Activated T-cell treated with anti-CD3 and anti-CD28 coated beads, Interleukin-2, amount 50 U/mL, for 72 hours (primary cell): Measurements from ENCODE around the gene PACSIN1. TPM values are rescaled to one million over a fixed set of nuclear protein-coding genes. Genes with fewer than 3 reads are reported as not detected.

Experiments used
- ATAC-seq, 2 donors: fragments of 150-1000 bp; cut with Tn5 transposase; replicated peaks in 1 of 2; 2 replicates each; pipeline ENCODE4 v1.10.0; 2021; ENCODE audit warnings: moderate library complexity in 2 of 2, mild to moderate bottlenecking in 1 of 2
- DNase-seq, 2 donors: peaks; one replicate each; pipeline ENCODE4 v3.0.0; 2021 to 2022; ENCODE audit warnings: mixed read lengths in 1 of 2
- H3K27ac Mint-ChIP-seq: one replicate; pipeline ENCODE4 v1.8.0; 2022; ENCODE audit warnings: mild to moderate bottlenecking, moderate library complexity, mixed read lengths
- H3K27me3 Mint-ChIP-seq: one replicate; pipeline ENCODE4 v1.8.0; 2022; ENCODE audit warnings: low read depth, mixed read lengths
- H3K36me3 Mint-ChIP-seq, 2 donors: one replicate each; pipeline ENCODE4 v1.8.0; 2022; ENCODE audit warnings: mixed read lengths in 2 of 2, mild to moderate bottlenecking in 1 of 2; ENCODE audit not compliant: insufficient read depth in 2 of 2
- H3K4me1 Mint-ChIP-seq: one replicate; pipeline ENCODE4 v1.8.0; 2022; ENCODE audit warnings: low read depth, mixed read lengths
- H3K4me3 Mint-ChIP-seq, 2 donors: one replicate each; pipeline ENCODE4 v1.8.0; 2022; ENCODE audit warnings: mild to moderate bottlenecking in 2 of 2, mixed read lengths in 2 of 2, moderate library complexity in 2 of 2
- H3K9me3 Mint-ChIP-seq, 2 donors: one replicate each; pipeline ENCODE4 v1.8.0; 2022; ENCODE audit warnings: mixed read lengths in 2 of 2
- total RNA-seq, 2 donors: library from RNA; stranded (reverse); gene quantifications; one replicate each; pipeline ENCODE4 v1.2.3, GENCODE V29; 2022

PACSIN1 gene, protein sequence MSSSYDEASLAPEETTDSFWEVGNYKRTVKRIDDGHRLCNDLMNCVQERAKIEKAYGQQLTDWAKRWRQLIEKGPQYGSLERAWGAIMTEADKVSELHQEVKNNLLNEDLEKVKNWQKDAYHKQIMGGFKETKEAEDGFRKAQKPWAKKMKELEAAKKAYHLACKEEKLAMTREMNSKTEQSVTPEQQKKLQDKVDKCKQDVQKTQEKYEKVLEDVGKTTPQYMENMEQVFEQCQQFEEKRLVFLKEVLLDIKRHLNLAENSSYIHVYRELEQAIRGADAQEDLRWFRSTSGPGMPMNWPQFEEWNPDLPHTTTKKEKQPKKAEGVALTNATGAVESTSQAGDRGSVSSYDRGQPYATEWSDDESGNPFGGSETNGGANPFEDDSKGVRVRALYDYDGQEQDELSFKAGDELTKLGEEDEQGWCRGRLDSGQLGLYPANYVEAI
- under 1 TPM in 1 of 2 donors, not detected in 1; 0.29 TPM for total RNA-seq

- Mint-ChIP-seq H3K4me1 (peaks cover 7% of the 10 kb centered on the region), H3K36me3 (no peaks in the 10 kb centered on the region), H3K27me3 (peaks cover 15% of the 10 kb centered on the region), H3K27ac (no peak within 1 kb of the TSS), H3K4me3 (peak within 1 kb of the TSS; percentile 59 to 76), H3K9me3 (no peaks in the 10 kb centered on the region)
- peak in 1 of 2 donors; percentile 16 for DNase-seq
- peak; percentile 67 to 81 for ATAC-seq
Measured at GRCh38 chr6:34465531-34466241, at the start of gene PACSIN1. TSS of gene PACSIN1 (plus strand) at chr6:34466076. CDS start at chr6:34526306, 60,230 bp downstream.

GRCh38 chr6:34416877-34417371, 49.0 kb upstream of the PACSIN1 start:
- Mint-ChIP-seq H3K27ac (peak overlapping the region; percentile 3), H3K27me3 (no peaks in the 10 kb centered on the region), H3K4me1 (peaks cover 29% of the 10 kb centered on the region), H3K36me3 (peaks cover 17 to 41% of the 10 kb centered on the region in 2 donors), H3K9me3 (no peaks in the 10 kb centered on the region), H3K4me3 (no peak overlapping the region)
- no peak for DNase-seq
- no peak for ATAC-seq

DNA sequence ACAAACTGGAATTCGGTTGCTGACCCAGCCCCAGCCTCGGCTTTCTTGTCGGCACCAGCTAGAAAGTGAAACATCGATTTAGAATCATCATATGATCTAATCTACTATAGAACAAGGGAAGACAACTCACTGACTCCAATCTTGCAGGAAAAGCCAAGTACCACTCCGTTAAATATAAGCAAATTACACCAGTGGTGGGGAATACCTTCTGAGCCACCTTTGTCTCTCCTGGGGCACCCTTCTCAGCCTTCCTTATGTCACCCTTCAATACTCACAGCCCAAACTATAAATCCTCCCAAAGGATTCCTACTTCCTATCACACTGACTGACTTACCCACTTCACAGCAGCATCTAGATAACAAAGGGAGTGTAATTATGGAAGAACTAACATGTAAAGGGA, 47.5 kb upstream of the PACSIN1 start:
- H3K36me3 Mint-ChIP-seq = peaks cover 21 to 47% of the 10 kb centered on the region in 2 donors
- H3K4me1 Mint-ChIP-seq = peaks cover 37% of the 10 kb centered on the region

DNA sequence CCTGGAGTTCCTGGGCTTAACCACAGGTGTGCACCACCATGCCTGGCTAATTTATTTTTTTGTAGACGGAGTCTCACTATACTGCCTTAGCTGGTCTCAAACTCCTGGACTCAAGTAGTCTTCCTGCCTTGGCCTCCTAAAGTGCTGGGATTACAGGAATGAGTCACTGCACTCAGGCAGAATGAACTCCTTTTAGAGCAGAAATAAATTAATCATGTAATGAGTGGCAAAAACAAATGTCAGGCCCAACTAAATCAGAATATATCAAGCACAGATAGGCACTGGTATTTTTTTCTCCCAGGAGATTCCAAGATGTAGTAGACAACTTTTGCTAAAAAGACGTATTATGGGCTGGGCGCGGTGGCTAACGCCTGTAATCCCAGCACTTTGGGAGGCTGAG, 42.6 kb upstream of the PACSIN1 start:
- ATAC-seq (no peak), DNase-seq (no peak)
- H3K4me1 Mint-ChIP-seq = peaks cover 48% of the 10 kb centered on the region
- no peaks in the 10 kb centered on the region for H3K9me3 Mint-ChIP-seq
- peak overlapping the region; percentile 99 for H3K27ac Mint-ChIP-seq
- peak overlapping the region; percentile 99 to 100 for H3K4me3 Mint-ChIP-seq
- H3K36me3 Mint-ChIP-seq = peaks cover 16 to 39% of the 10 kb centered on the region in 2 donors
- H3K27me3 Mint-ChIP-seq = no peaks in the 10 kb centered on the region

More for the DNA sequence above, 47.5 kb upstream of the PACSIN1 start:
- DNase-seq (no peak), ATAC-seq (no peak)
- Mint-ChIP-seq H3K27ac (peak overlapping the region; percentile 9), H3K27me3 (no peaks in the 10 kb centered on the region), H3K9me3 (no peaks in the 10 kb centered on the region), H3K4me3 (no peak overlapping the region)

- DNase-seq = no peak
- Mint-ChIP-seq H3K27me3 (no peaks in the 10 kb centered on the region), H3K4me3 (peak overlapping the region; percentile 99 to 100), H3K9me3 (no peaks in the 10 kb centered on the region), H3K36me3 (peaks cover 11 to 31% of the 10 kb centered on the region in 2 donors), H3K27ac (peak overlapping the region; percentile 99), H3K4me1 (peaks cover 44% of the 10 kb centered on the region)
- no peak for ATAC-seq
Measured at GRCh38 chr6:34424200-34425131, 41.4 kb upstream of the PACSIN1 start.

GRCh38 chr6:34425132-34425497, 40.8 kb upstream of the PACSIN1 start:
- ATAC-seq (no peak), DNase-seq (peak in 1 of 2 donors; percentile 27)
- H3K4me3 Mint-ChIP-seq = peak overlapping the region; percentile 99 to 100
- peaks cover 11 to 24% of the 10 kb centered on the region in 2 donors for H3K36me3 Mint-ChIP-seq
- H3K27ac Mint-ChIP-seq = peak overlapping the region; percentile 99
- H3K4me1 Mint-ChIP-seq = peaks cover 44% of the 10 kb centered on the region
- H3K27me3 Mint-ChIP-seq = no peaks in the 10 kb centered on the region
- no peaks in the 10 kb centered on the region for H3K9me3 Mint-ChIP-seq

GRCh38 chr6:34425498-34426410, 40.1 kb upstream of the PACSIN1 start, which contains the start of gene RPS10:
TSS of gene RPS10 (minus strand) at chr6:34426069. CDS start at chr6:34425221, 848 bp downstream.
- H3K4me3 Mint-ChIP-seq = peak within 1 kb of the TSS; percentile 99 to 100
- DNase-seq = peak; percentile 94 to 96
- H3K36me3 Mint-ChIP-seq = peaks cover 11 to 20% of the 10 kb centered on the region in 2 donors
- H3K27me3 Mint-ChIP-seq = no peaks in the 10 kb centered on the region
- peak; percentile 98 for ATAC-seq
- H3K4me1 Mint-ChIP-seq = peaks cover 41% of the 10 kb centered on the region
- peak within 1 kb of the TSS; percentile 99 for H3K27ac Mint-ChIP-seq
- H3K9me3 Mint-ChIP-seq = no peaks in the 10 kb centered on the region

GRCh38 chr6:34435916-34436315, 30.0 kb upstream of the PACSIN1 start:
- no peak overlapping the region for H3K27ac Mint-ChIP-seq
- no peak overlapping the region for H3K4me3 Mint-ChIP-seq
- ATAC-seq (no peak), DNase-seq (no peak)
- peaks cover 4 to 6% of the 10 kb centered on the region in 2 donors for H3K9me3 Mint-ChIP-seq
- no peaks in the 10 kb centered on the region for H3K36me3 Mint-ChIP-seq
- H3K27me3 Mint-ChIP-seq = peaks cover 6% of the 10 kb centered on the region
- no peaks in the 10 kb centered on the region for H3K4me1 Mint-ChIP-seq

- no peak for DNase-seq
- ATAC-seq = no peak
- Mint-ChIP-seq H3K9me3 (peaks cover 4 to 6% of the 10 kb centered on the region in 2 donors), H3K4me3 (no peak overlapping the region), H3K27me3 (peaks cover 6% of the 10 kb centered on the region), H3K36me3 (no peaks in the 10 kb centered on the region), H3K27ac (no peak overlapping the region), H3K4me1 (no peaks in the 10 kb centered on the region)
Measured at GRCh38 chr6:34436803-34437643, 28.9 kb upstream of the PACSIN1 start.

DNA sequence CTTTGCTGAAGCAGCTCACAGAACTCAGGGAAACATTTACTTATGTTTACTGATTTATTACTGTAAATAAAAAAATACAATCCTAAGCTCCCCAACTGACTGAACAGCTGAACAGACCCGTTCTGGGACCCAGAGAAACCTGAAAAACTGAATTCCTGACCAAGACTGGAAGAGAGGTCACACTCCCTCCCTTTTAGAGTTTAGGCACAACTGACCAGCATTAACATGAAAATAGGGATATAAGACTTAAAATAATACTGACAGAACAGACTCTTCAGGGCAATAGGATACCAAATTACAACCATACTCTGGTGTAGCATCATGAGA, 28.3 kb upstream of the PACSIN1 start:
- no peak for ATAC-seq
- Mint-ChIP-seq H3K9me3 (peaks cover 4 to 6% of the 10 kb centered on the region in 2 donors), H3K4me3 (no peak overlapping the region), H3K36me3 (no peaks in the 10 kb centered on the region), H3K4me1 (no peaks in the 10 kb centered on the region), H3K27me3 (peaks cover 6% of the 10 kb centered on the region), H3K27ac (no peak overlapping the region)
- no peak for DNase-seq

GRCh38 chr6:34438705-34439104, 27.2 kb upstream of the PACSIN1 start:
- Mint-ChIP-seq H3K36me3 (no peaks in the 10 kb centered on the region), H3K27me3 (peaks cover 6% of the 10 kb centered on the region), H3K4me3 (no peak overlapping the region), H3K27ac (no peak overlapping the region), H3K4me1 (no peaks in the 10 kb centered on the region), H3K9me3 (peaks cover 4 to 6% of the 10 kb centered on the region in 2 donors)
- DNase-seq (no peak), ATAC-seq (no peak)
